Endothelial cell of umbilical vein (primary cell): ENCODE data around the gene MYO9B.

Source experiments
- JUN ChIP-seq: IDR thresholded peaks from 2 replicates; pipeline ENCODE4 v1.6.1; 2011; ENCODE audit warnings: borderline replicate concordance, low read depth; ENCODE audit not compliant: insufficient read length, insufficient read depth
- TF ChIP-seq, protein P1 (sequence below), 2 donors: IDR thresholded peaks; 1 replicate in 1 of 2; 2 replicates in 1 of 2; pipeline ENCODE4 v1.5.1; 2011; ENCODE audit warnings: low read length in 2 of 2, mild to moderate bottlenecking in 2 of 2, moderate library complexity in 2 of 2, control low read depth in 1 of 2, inconsistent platforms in 1 of 2, low read depth in 1 of 2; ENCODE audit not compliant: insufficient read depth in 1 of 2; ENCODE audit errors: extremely low read depth in 1 of 2

DNA sequence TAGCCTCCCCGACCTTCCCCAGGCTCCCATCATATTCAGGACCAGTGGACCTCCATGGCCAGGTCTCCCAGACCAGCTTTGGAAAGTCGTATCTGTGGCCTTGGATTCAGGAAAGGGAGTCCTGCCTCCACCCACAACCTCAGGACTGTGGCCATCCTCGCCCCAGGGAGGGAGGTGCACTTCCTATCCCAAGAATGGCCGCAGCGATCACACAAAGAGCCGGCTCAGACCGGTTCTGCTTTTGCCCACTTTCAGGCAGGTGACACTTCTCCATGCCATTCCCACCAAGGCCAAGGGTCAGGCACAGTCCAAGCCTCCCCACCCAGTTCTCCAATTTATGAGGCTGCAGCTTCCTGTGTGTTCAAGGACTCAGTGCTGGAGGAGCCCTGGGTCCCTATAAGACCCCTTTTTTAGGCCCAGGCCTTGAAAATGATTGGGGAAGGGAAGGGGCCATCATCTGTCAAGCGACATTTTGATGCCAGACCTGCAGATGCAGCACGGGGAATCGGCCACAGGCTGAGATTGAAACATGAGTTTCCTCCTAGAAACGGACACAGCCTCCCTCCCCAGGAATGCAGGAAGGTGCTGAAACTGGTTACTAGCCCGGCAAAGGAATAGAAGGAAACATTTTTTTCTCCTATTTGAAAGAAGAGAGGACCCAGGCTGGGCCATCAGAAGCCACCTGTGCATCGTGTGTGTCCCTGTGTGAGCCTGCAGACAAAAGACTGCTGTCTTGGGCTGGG is 74.0 kb downstream of the MYO9B start:
- TF ChIP-seq, protein P1, sequence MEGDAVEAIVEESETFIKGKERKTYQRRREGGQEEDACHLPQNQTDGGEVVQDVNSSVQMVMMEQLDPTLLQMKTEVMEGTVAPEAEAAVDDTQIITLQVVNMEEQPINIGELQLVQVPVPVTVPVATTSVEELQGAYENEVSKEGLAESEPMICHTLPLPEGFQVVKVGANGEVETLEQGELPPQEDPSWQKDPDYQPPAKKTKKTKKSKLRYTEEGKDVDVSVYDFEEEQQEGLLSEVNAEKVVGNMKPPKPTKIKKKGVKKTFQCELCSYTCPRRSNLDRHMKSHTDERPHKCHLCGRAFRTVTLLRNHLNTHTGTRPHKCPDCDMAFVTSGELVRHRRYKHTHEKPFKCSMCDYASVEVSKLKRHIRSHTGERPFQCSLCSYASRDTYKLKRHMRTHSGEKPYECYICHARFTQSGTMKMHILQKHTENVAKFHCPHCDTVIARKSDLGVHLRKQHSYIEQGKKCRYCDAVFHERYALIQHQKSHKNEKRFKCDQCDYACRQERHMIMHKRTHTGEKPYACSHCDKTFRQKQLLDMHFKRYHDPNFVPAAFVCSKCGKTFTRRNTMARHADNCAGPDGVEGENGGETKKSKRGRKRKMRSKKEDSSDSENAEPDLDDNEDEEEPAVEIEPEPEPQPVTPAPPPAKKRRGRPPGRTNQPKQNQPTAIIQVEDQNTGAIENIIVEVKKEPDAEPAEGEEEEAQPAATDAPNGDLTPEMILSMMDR (IDR thresholded peaks at IDR 0.05; ENCODE audit: extremely low read depth in 1 of 2, insufficient read depth in 1 of 2, low read depth in 1 of 2, low read length in 2 of 2), result no peak
- TF ChIP-seq JUN, result no peak
